ENCODE data around the gene OTX1. TPM values are rescaled to one million over a fixed set of nuclear protein-coding genes. Genes with fewer than 3 reads are reported as not detected.
A peak's percentile ranks its signal among the peaks of the same experiment; 100 is the strongest.
"Not testable (repeated sequence)": the region's sequence is repeated elsewhere in the genome, so short reads cannot be mapped to it uniquely, and the experiment has no call there.

OTX1 gene
- total RNA-seq, 2 experiments from 2014 or later, result 0.08 to 0.30 TPM

DNA sequence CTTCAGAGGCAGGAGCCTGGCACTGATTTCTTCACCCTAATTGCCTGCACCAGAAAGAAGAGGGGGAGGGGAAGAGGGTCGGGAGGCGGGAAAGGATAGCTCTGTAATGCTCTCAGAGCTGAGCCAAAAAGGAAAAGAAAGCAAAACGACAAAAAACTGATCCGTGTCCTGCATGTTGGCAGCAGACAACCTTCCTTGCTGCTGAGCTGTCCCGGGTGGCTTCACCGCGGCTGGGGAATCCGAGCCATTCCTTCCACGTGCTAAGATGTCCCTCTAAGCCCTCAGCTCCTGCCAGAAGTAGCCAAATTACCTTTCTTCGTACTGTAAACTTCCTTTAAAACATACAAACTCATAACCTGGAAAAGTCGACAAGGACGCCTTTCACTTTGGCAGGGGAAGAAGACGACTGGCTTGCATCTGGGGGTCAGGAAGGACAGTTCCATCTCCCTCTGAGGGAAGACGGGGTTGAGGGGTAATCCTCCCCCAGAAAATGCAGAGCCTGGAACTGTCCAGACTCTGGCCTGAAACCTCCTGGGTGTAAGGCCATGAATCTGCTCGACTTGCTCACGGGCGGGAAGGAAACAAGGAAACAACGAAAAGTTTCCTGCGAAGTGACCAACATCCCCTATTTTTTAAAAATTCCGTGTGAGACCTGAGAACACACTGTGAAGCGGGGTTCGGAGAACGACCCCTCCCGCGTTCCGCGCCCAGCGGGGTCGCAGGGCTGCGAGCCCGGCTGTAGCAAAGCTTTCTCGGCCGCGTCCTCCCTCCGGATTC lies 7.7 kb downstream of the OTX1 start:
- POLR2A ChIA-PET, result no interaction called here
- H3K27ac Mint-ChIP-seq, result peak overlapping the region; percentile 57
- peaks cover 83% of the 10 kb centered on the region for H3K27me3 Mint-ChIP-seq
- H3K4me1 Mint-ChIP-seq, result peaks cover 54% of the 10 kb centered on the region
- no peaks in the 10 kb centered on the region for H3K9me3 Mint-ChIP-seq
- CTCF ChIA-PET, result no interaction called here
- peak overlapping the region; percentile 54 for H3K4me3 Mint-ChIP-seq
- DNase-seq, result no peak
- H3K36me3 Mint-ChIP-seq (ENCODE audit: low read depth), result peaks cover 7% of the 10 kb centered on the region

DNA sequence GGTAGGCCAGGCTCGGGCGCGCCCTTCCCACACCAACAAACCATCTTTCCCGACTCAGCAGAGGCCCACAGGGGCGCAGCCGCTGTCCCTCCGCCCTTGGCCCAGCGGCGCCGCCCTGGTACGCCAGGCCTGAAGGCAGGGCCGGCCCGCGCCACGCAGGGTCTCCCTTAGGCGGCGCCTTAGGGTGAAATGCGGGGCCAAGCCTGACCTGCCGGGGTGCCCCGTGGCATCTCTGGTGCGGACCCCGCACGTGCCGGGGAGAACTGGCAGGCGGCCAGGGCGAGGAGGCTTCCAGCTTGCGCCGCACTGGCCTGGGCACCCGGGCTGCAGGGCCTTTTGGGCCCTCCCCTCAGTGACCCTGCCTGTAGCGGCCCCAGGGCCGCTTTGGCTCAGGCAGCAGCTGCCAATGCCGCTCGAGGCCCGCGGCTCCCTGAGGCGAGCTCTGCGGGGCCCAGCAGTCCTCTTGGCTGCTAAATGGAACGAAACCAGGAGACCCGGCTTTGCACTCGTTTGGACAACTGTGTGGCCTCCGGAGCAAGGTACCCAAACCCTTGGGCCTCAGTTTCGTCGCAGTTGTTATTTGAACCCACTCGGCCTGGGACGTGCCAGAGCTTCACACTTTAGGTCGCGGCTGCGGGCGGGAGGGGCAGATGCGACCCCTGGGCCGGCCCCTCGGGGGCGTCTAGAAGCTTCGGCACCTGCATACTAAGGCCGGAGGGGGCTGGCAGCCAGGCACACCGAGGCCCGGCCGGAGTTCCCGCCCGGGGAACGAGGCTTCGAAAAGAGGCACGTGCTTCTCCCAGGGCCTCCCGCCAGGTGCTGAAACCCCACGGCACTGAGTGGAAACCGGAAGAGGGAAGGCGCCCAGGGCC lies 8.5 kb downstream of the OTX1 start:
- CTCF ChIA-PET, result no interaction called here
- H3K27ac Mint-ChIP-seq, result no peak overlapping the region
- H3K4me3 Mint-ChIP-seq, result no peak overlapping the region
- H3K27me3 Mint-ChIP-seq, result peaks cover 82% of the 10 kb centered on the region
- DNase-seq, result no peak
- peaks cover 47% of the 10 kb centered on the region for H3K4me1 Mint-ChIP-seq
- no peaks in the 10 kb centered on the region for H3K9me3 Mint-ChIP-seq
- POLR2A ChIA-PET, result no interaction called here
- peaks cover 7% of the 10 kb centered on the region for H3K36me3 Mint-ChIP-seq (ENCODE audit: low read depth)

DNA sequence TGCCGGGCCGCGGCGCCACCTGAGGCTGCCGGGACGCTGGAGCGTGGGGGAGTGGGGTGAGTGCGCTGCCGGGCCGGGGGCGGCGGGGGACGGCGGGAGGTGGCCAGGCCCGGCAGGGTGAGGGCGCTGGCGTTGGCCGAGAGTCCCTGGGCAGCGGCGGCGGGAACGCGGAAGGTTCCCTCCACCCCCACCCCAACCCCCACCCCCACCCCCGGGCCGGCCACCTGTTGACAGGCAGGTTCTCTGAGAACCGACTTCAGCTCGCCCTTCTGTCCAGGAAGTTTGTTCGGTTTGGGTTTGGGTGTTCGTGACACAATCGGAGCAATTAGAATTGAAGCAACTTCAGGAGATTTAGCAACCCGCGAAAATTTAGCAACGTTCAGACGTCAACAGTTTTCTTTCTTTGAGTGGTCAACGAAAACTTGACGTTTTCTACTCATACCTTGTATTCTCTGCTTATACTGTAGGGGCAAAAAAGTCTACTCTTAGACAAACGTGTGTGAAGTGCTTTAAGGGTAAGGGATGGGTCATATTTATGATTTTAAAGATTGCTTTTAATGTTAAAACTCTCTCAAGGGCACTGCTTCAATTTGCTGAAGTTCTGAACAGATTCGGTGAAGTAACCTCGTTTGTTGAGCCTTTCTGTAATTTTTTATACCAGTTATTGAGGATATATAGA lies 9.3 kb downstream of the OTX1 start:
- Mint-ChIP-seq H3K27ac (no peak overlapping the region), H3K36me3 (ENCODE audit: low read depth) (peaks cover 7% of the 10 kb centered on the region), H3K9me3 (no peaks in the 10 kb centered on the region), H3K4me3 (peak overlapping the region; percentile 27), H3K4me1 (peaks cover 39% of the 10 kb centered on the region), H3K27me3 (peaks cover 79% of the 10 kb centered on the region)
- ChIA-PET POLR2A (no interaction called here), CTCF (interaction anchor here (0.6 kb wide), 1 partner anchor 102 kb away, joined by 3 read pairs; no protein-coding TSS in a partner anchor)
- DNase-seq, result no peak

DNA sequence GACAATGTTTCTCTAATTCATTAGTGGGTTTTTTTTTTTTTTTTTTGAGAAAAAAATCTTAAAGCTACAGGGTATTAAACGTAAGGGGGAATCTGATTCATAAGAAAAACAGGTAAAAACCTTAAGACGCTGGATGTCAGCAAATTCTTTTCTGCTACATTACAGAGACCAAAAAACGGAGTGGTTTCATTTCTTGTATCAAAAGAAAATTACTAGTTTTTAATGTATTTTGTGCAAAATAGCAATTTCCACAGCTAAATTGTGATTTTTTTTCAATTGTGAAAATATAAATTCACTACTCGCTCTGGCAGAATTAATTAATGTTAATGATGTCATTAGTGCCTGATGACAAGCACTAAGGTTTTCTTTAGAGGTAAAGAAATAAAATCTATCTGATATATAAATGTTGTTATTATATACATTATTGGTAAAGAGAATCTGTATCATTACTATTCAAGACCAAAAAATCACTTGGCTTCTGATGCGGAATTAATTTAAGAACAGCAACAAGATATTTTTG lies 9.9 kb downstream of the OTX1 start:
- Mint-ChIP-seq H3K36me3 (ENCODE audit: low read depth) (peaks cover 7% of the 10 kb centered on the region), H3K9me3 (no peaks in the 10 kb centered on the region), H3K27ac (no peak overlapping the region), H3K27me3 (peaks cover 76% of the 10 kb centered on the region), H3K4me1 (peaks cover 35% of the 10 kb centered on the region), H3K4me3 (no peak overlapping the region)
- CTCF ChIA-PET, result interaction anchor here (0.6 kb wide), 1 partner anchor 103 kb away, joined by 3 read pairs; no protein-coding TSS in a partner anchor
- POLR2A ChIA-PET, result no interaction called here
- no peak for DNase-seq

DNA sequence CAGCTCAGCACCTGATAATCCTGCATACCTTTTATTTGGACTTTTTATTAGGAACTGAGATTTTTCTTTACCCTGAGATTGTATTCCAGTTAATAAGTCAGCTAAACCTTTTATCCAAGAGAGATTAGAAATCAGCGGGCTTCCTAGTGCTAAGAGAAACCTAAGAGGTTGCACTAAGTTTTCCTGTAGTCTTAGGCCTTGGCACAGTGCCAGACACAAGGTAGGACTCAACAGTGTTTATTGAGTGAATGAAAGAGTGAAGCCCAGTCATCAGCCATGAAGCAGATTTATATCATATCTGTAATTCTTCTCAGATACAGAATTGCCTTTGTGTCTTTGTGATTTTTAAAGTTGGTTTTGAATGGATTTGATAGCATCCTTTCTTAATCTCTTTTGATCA lies 13.6 kb downstream of the OTX1 start:
- H3K36me3 Mint-ChIP-seq (ENCODE audit: low read depth), result peaks cover 3% of the 10 kb centered on the region
- peaks cover 5% of the 10 kb centered on the region for H3K4me1 Mint-ChIP-seq
- no peak overlapping the region for H3K27ac Mint-ChIP-seq
- CTCF ChIA-PET, result no interaction called here
- H3K9me3 Mint-ChIP-seq, result no peaks in the 10 kb centered on the region
- POLR2A ChIA-PET, result no interaction called here
- H3K4me3 Mint-ChIP-seq, result no peak overlapping the region
- DNase-seq, result no peak
- H3K27me3 Mint-ChIP-seq, result peaks cover 65% of the 10 kb centered on the region

DNA sequence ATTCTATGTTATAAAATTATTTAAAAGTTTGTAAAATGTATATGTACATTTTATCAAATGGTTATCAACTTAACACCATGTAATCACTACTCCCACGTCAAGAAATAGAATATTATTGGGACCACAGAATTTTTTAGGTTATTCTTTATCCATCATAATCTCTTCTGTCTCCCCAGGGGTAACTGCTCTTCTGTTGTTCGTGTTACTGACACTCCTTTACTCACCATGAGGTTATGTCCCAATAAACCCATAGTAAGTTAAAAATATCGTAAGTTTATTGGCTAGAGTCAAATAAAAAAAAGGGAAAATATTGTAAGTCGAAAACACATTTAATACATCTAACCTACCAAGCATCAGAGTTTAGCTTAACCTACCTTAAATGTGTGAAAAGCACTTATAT lies 14.0 kb downstream of the OTX1 start:
- H3K4me3 Mint-ChIP-seq, result no peak overlapping the region
- H3K27ac Mint-ChIP-seq, result no peak overlapping the region
- H3K4me1 Mint-ChIP-seq, result peaks cover 5% of the 10 kb centered on the region
- H3K9me3 Mint-ChIP-seq, result no peaks in the 10 kb centered on the region
- DNase-seq, result no peak
- CTCF ChIA-PET, result no interaction called here
- H3K36me3 Mint-ChIP-seq (ENCODE audit: low read depth), result peaks cover 3% of the 10 kb centered on the region
- H3K27me3 Mint-ChIP-seq, result peaks cover 64% of the 10 kb centered on the region
- POLR2A ChIA-PET, result no interaction called here

DNA sequence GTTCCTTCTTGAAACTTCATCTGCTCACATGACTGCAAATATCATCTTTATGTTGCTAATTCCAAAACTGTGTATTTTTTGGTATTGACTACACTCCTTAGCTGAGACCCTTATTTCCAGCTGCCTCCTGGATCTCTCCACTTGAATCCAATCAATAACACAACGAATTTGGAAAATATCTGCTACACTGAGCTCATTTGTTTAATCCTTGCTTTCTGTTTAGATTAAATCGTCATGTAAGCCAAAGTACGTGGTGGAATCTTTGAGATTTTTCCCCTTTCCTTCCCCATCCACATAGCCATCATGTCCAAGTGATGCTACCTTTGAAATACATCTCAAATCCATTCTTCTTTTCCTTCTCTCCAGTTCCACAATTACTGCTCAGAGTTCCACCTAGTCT lies 15.6 kb downstream of the OTX1 start:
- H3K27me3 Mint-ChIP-seq, result peaks cover 52% of the 10 kb centered on the region
- ChIA-PET CTCF (no interaction called here), POLR2A (no interaction called here)
- no peaks in the 10 kb centered on the region for H3K9me3 Mint-ChIP-seq
- no peaks in the 10 kb centered on the region for H3K36me3 Mint-ChIP-seq (ENCODE audit: low read depth)
- H3K27ac Mint-ChIP-seq, result no peak overlapping the region
- DNase-seq, result no peak
- no peak overlapping the region for H3K4me3 Mint-ChIP-seq
- H3K4me1 Mint-ChIP-seq, result no peaks in the 10 kb centered on the region

DNA sequence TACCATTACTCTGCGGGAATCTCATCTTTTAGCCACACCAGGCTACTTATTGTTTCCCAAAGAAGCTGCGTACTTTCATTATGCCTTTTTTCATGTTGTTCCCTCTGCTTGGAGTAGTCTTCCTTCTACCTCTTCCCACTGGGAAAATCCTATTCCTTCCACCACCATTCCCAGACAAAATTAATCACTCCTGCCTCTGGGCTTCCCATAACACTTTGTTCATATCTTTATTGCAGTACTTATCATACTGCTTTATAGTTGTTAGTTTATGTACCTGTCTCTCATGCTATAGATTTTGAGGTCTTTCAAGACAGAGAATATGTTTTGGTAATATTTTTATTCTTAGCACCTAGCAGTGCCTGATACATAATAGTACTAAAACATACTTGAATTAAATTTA lies 16.2 kb downstream of the OTX1 start:
- Mint-ChIP-seq H3K27me3 (peaks cover 50% of the 10 kb centered on the region), H3K9me3 (no peaks in the 10 kb centered on the region), H3K4me1 (no peaks in the 10 kb centered on the region), H3K27ac (no peak overlapping the region), H3K4me3 (no peak overlapping the region), H3K36me3 (ENCODE audit: low read depth) (no peaks in the 10 kb centered on the region)
- CTCF ChIA-PET, result no interaction called here
- POLR2A ChIA-PET, result no interaction called here
- no peak for DNase-seq

DNA sequence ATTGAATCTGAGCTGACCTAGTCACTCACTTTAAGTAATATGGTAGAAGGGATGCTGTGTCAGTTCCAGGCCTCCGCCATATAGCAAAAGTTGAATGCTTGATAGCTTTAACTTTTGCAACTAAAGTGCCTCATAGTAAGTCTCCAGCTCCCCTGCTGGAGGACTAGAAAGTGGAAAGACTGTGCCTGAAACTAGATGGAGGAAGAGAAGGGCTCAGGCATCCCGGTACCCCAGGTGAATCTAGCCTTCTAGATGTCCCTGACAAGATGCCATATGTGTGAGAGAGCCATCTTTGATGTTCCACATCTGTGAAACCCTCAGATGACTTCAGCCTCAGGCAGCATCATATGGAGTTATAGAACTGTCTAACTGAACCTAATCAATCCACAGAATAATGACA lies 21.0 kb downstream of the OTX1 start:
- ChIA-PET POLR2A (no interaction called here), CTCF (no interaction called here)
- no peak for DNase-seq
- no peaks in the 10 kb centered on the region for H3K36me3 Mint-ChIP-seq (ENCODE audit: low read depth)
- H3K27ac Mint-ChIP-seq, result no peak overlapping the region
- H3K4me3 Mint-ChIP-seq, result no peak overlapping the region
- no peaks in the 10 kb centered on the region for H3K4me1 Mint-ChIP-seq
- H3K9me3 Mint-ChIP-seq, result no peaks in the 10 kb centered on the region
- peaks cover 20% of the 10 kb centered on the region for H3K27me3 Mint-ChIP-seq

DNA sequence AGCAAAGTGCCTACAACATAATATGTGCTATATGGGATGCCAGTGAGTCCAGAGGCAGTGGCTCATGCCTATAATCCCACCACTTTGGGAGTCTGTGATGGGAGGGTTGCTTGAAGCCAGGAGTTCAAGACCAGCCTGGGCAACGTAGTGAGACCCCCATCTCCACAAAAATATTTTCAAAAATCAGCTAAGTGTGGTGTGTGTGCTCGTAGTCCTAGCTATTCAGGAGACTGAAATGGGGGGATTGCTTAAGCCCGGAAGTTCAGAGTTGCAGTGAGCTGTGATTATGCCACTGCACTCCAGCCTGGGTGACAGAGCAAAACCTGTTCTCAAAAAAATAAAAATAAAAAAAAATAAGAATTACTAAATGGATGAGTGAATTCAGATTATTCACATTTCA lies 23.4 kb downstream of the OTX1 start:
- Mint-ChIP-seq H3K4me3 (no peak overlapping the region), H3K27ac (no peak overlapping the region), H3K36me3 (ENCODE audit: low read depth) (no peaks in the 10 kb centered on the region), H3K9me3 (no peaks in the 10 kb centered on the region), H3K27me3 (peaks cover 9% of the 10 kb centered on the region), H3K4me1 (peaks cover 5% of the 10 kb centered on the region)
- no peak for DNase-seq
- CTCF ChIA-PET, result no interaction called here
- POLR2A ChIA-PET, result no interaction called here

DNA sequence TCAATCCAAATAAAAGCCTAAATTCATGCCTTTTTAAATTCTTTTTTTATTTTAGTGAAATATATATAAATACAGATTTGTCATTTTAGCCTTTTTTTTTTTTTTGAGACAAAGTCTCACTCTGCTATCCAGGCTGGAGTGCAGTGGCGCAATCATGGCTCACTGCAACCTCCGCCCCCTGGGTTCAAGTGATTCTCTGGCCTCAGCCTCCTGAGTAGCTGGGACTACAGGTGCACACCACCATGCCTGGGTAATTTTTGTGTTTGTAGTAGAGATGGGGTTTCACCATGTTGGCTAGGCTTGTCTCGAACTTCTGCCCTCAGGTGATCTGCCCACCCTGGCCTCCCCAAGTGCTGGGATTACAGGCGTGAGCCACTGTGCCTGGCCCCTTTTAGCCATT lies 23.8 kb downstream of the OTX1 start:
- H3K27me3 Mint-ChIP-seq; H3K9me3 Mint-ChIP-seq; DNase-seq; H3K4me1 Mint-ChIP-seq; H3K4me3 Mint-ChIP-seq; H3K27ac Mint-ChIP-seq; POLR2A ChIA-PET; CTCF ChIA-PET; H3K36me3 Mint-ChIP-seq (ENCODE audit: low read depth): not testable (repeated sequence)

DNA sequence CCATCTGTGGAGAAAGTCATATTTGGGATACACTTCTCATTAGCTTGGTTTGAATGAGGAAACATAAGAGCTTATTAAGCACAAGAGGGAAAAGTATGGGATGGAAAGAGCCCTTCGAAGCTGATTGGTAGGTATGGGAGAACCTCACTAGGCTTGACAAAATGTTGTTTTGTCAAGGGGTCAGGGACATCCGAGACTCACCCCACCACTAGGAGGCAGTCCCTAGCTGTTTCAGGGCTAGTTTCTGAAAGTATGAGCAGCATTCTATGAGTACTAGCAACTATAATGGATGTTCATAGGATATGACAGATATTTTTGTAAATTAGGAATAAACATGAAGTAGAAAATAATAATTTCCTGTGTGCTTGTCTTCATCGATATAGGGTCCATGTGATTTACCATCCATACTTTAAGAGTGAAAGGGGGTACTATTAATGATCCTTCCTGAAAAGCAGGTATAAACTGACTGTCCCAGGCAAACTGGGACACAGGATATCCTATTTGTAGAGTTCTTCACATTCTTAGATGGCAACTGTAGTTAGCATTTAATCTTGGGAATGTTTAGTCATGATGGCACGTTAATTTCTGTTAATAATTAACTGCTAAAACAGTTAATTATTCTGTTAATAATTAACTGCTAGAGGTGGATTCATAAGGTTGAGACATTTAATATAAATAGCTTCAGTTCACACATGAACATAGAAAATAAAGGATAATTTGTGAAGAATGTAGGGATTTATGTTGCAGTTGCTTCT lies 28.4 kb downstream of the OTX1 start:
- Mint-ChIP-seq H3K27me3 (peaks cover 8% of the 10 kb centered on the region), H3K9me3 (no peaks in the 10 kb centered on the region), H3K36me3 (ENCODE audit: low read depth) (no peaks in the 10 kb centered on the region), H3K4me3 (no peak overlapping the region), H3K4me1 (peaks cover 5% of the 10 kb centered on the region), H3K27ac (no peak overlapping the region)
- POLR2A ChIA-PET, result no interaction called here
- CTCF ChIA-PET, result no interaction called here
- DNase-seq, result no peak

DNA sequence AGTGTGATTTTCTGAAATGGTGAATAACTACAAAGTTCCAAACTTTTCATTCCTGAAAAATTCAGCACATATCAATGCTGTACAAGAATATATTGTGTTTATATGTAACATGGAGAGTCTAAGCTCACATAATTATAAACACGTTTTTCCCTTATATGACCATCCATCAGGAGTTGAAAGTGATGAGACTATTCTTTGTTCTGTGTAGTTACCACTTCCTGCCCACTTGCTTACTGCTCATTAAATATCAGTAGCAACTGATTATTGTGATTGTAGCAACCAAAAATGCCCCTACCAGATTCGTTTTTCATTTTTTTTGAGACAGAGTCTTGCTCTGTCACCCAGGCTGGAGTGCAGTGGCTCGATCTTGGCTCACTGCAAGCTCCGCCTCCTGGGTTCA lies 30.8 kb downstream of the OTX1 start:
- Mint-ChIP-seq H3K27ac (no peak overlapping the region), H3K4me1 (peaks cover 5% of the 10 kb centered on the region), H3K9me3 (no peaks in the 10 kb centered on the region), H3K4me3 (no peak overlapping the region), H3K27me3 (peaks cover 14% of the 10 kb centered on the region), H3K36me3 (ENCODE audit: low read depth) (no peaks in the 10 kb centered on the region)
- ChIA-PET CTCF (no interaction called here), POLR2A (no interaction called here)
- no peak for DNase-seq

Data from activated CD4-positive, alpha-beta memory T cell treated with anti-CD3 and anti-CD28 coated beads, Interleukin-2, amount 10 ng/mL, durations not matched to agents 7 days and 5 days (primary cell).